GM23338 (cell line): ENCODE results near the gene CD244. TPM values are rescaled to one million over a fixed set of nuclear protein-coding genes. Genes with fewer than 3 reads are reported as not detected.

Experiments
- ATAC-seq: fragments of 200-7000 bp; cut with Tn5 transposase; 3 replicates; pipeline ENCODE4 v1.9.1; 2020
- DNase-seq: peaks from one replicate; pipeline ENCODE4 v3.0.0-alpha.2; 2015; ENCODE audit warnings: low spot score
- H2AFZ ChIP-seq: fragments of 200-600 bp; sonication (generic); 2 replicates; pipeline ENCODE4 v1.8.0; 2016; ENCODE audit warnings: antibody characterized with exemption, mild to moderate bottlenecking, moderate library complexity
- H3F3A ChIP-seq: fragments of 200-600 bp; sonication (generic); replicated peaks from 2 replicates; pipeline ENCODE4 v1.8.0; 2017; ENCODE audit warnings: antibody characterized with exemption, mixed run types, low read depth
- H3K27ac ChIP-seq: fragments of 200-600 bp; sonication (generic); 2 replicates; pipeline ENCODE4 v1.6.1; 2016; ENCODE audit warnings: low read depth
- H3K27me3 ChIP-seq: fragments of 200-600 bp; sonication (generic); 2 replicates; pipeline ENCODE4 v1.8.0; 2016; ENCODE audit warnings: mild to moderate bottlenecking, mixed run types, moderate library complexity; ENCODE audit not compliant: insufficient read depth
- H3K36me3 ChIP-seq: fragments of 200-600 bp; sonication (generic); 2 replicates; pipeline ENCODE4 v1.8.0; 2016; ENCODE audit warnings: mild to moderate bottlenecking; ENCODE audit not compliant: insufficient read depth
- H3K4me1 ChIP-seq: fragments of 200-600 bp; sonication (generic); 2 replicates; pipeline ENCODE4 v1.8.0; 2016; ENCODE audit warnings: mild to moderate bottlenecking, moderate library complexity; ENCODE audit not compliant: insufficient read depth
- H3K4me2 ChIP-seq: fragments of 200-600 bp; sonication (generic); 2 replicates; pipeline ENCODE4 v1.7.1; 2017; ENCODE audit warnings: mixed run types
- H3K4me3 ChIP-seq: fragments of 200-600 bp; sonication (generic); 2 replicates; pipeline ENCODE4 v1.6.1; 2016; ENCODE audit warnings: mixed run types
- H3K79me2 ChIP-seq: fragments of 200-600 bp; sonication (generic); replicated peaks from 2 replicates; pipeline ENCODE4 v1.8.0; 2017; ENCODE audit warnings: mild to moderate bottlenecking; ENCODE audit not compliant: insufficient read depth
- H3K9me2 ChIP-seq: fragments of 200-600 bp; sonication (generic); 2 replicates; pipeline ENCODE4 v1.8.0; 2017; ENCODE audit not compliant: insufficient read depth
- H4K20me1 ChIP-seq: fragments of 200-600 bp; sonication (generic); replicated peaks from 2 replicates; pipeline ENCODE4 v1.8.0; 2017; ENCODE audit warnings: mild to moderate bottlenecking; ENCODE audit not compliant: insufficient read depth
- H3K27ac Mint-ChIP-seq: 2 replicates; pipeline ENCODE4 v1.8.0; 2020; ENCODE audit warnings: inconsistent platforms, mild to moderate bottlenecking, moderate library complexity, mixed read lengths
- H3K27me3 Mint-ChIP-seq: 3 replicates; pipeline ENCODE4 v1.8.0; 2022; ENCODE audit warnings: low read depth, mild to moderate bottlenecking, moderate library complexity, mixed read lengths, inconsistent platforms; ENCODE audit not compliant: insufficient read depth, poor library complexity
- H3K36me3 Mint-ChIP-seq: 3 replicates; pipeline ENCODE4 v1.8.0; 2021; ENCODE audit warnings: low read depth, mild to moderate bottlenecking, inconsistent platforms, moderate library complexity, mixed read lengths
- H3K4me1 Mint-ChIP-seq: 3 replicates; pipeline ENCODE4 v1.8.0; 2020; ENCODE audit warnings: mild to moderate bottlenecking, inconsistent platforms, mixed read lengths
- H3K4me3 Mint-ChIP-seq: 3 replicates; pipeline ENCODE4 v1.8.0; 2021; ENCODE audit warnings: moderate library complexity, mild to moderate bottlenecking, inconsistent platforms, mixed read lengths
- H3K9me3 Mint-ChIP-seq: 3 replicates; pipeline ENCODE4 v1.8.0; 2020; ENCODE audit warnings: moderate library complexity, mild to moderate bottlenecking, inconsistent platforms, mixed read lengths
- CREB1 ChIP-seq: fragments of 250-450 bp; sonication (Bioruptor Pico); IDR thresholded peaks from 2 replicates; pipeline ENCODE4 v1.5.0; 2020; ENCODE audit warnings: low read depth, mild to moderate bottlenecking, moderate library complexity
- EZH2 ChIP-seq: fragments of 200-600 bp; sonication (generic); IDR thresholded peaks from one replicate; pipeline ENCODE4 v1.8.0; 2017; ENCODE audit warnings: antibody characterized with exemption, mild to moderate bottlenecking, low read depth; ENCODE audit not compliant: unreplicated experiment
- EZH2phosphoT487 ChIP-seq: fragments of 200-600 bp; sonication (generic); IDR thresholded peaks from one replicate; pipeline ENCODE4 v1.8.1; 2018; ENCODE audit warnings: antibody characterized with exemption; ENCODE audit not compliant: unreplicated experiment
- JUNB ChIP-seq: IDR thresholded peaks from one replicate; pipeline ENCODE4 v1.6.1; 2016; ENCODE audit warnings: antibody characterized with exemption; ENCODE audit not compliant: unreplicated experiment
- NANOG ChIP-seq: IDR thresholded peaks from 2 replicates; pipeline ENCODE4 v1.6.1; 2016; ENCODE audit warnings: antibody characterized with exemption, borderline replicate concordance
- POLR2AphosphoS5 ChIP-seq: IDR thresholded peaks from 2 replicates; pipeline ENCODE4 v1.6.1; 2016; ENCODE audit warnings: antibody characterized with exemption, low read depth
- REST ChIP-seq: IDR thresholded peaks from one replicate; pipeline ENCODE4 v1.6.1; 2018; ENCODE audit warnings: antibody characterized with exemption; ENCODE audit not compliant: unreplicated experiment
- STAT1 ChIP-seq: IDR thresholded peaks from one replicate; pipeline ENCODE4 v1.6.1; 2016; ENCODE audit warnings: antibody characterized with exemption; ENCODE audit not compliant: unreplicated experiment
- ZNF114 ChIP-seq: fragments of 250-450 bp; sonication (Bioruptor Pico); IDR thresholded peaks from 2 replicates; pipeline ENCODE4 v1.5.0; 2020; ENCODE audit warnings: mild to moderate bottlenecking, moderate library complexity
- ZNF331 ChIP-seq: fragments of 250-450 bp; sonication (Bioruptor Pico); IDR thresholded peaks from 2 replicates; pipeline ENCODE4 v1.5.0; 2020; ENCODE audit warnings: low read depth, mild to moderate bottlenecking, moderate library complexity
- ZNF462 ChIP-seq: fragments of 250-450 bp; sonication (Bioruptor Pico); IDR thresholded peaks from 2 replicates; pipeline ENCODE4 v1.5.0; 2020; ENCODE audit warnings: mild to moderate bottlenecking, moderate library complexity
- polyA plus RNA-seq: library from polyadenylated mRNA; unstranded; fragments of >200 nt; fragmentation: Nextera tagmentation; extraction: Ambion mirVana; gene quantifications from 2 replicates; pipeline ENCODE4 v1.2.1, GENCODE V29; 2016
- total RNA-seq: library from RNA; depleted of rRNA; stranded (reverse); fragments of >200 nt; shearing (Covaris generic); gene quantifications from 2 replicates; pipeline ENCODE4 v1.2.3, GENCODE V29; 2014
- TF ChIP-seq, protein P1 (sequence below), 2 experiments: fragments of 200-600 bp in 1 of 2; sonication (generic) in 1 of 2; conservative IDR thresholded peaks; 2 replicates each; pipeline versions ENCODE4 v1.5.1 to v1.6.1; 2016 to 2017; ENCODE audit warnings: antibody characterized with exemption in 2 of 2, low read depth in 2 of 2, mild to moderate bottlenecking in 2 of 2, moderate library complexity in 1 of 2
- TF ChIP-seq, protein P2 (sequence below): IDR thresholded peaks from 2 replicates; pipeline ENCODE4 v1.6.1; 2016; ENCODE audit warnings: antibody characterized with exemption

Gene CD244
- total and polyA plus RNA-seq, 2 experiments from 2014 or later, result not detected

DNA sequence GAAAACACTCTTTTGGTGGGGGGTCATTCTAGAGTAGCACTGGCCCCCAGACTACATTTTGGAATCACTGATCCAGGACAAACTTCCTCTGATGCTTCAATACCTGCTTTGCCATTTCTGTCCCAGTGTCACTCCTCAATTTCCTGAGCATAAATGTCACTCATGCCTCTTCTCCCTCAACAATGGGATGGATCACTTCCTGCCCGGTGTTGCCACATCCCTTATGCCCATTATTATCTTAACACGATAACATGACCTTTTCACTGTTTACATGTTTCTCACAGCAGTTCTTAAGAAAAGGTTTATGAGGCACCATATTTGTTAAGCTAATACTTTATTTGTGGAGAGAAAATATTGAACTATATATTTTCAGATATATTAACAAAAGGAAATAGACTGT is 26.2 kb upstream of the CD244 start:
- H3K9me2 ChIP-seq, result 0 out of 2 replicates have a peak, but pooled peaks cover 4% of the 10 kb centered on the region
- H3K36me3 Mint-ChIP-seq, result no peaks in the 10 kb centered on the region; the same call in 2 of the 3 replicates
- TF ChIP-seq POLR2AphosphoS5 (no peak), CREB1 (no peak), ZNF114 (no peak), REST (no peak), ZNF331 (CRISPR knock-in tag) (no peak), NANOG (no peak), EZH2 (no peak), ZNF462 (CRISPR knock-in tag) (no peak), EZH2phosphoT487 (no peak), STAT1 (no peak), JUNB (no peak)
- TF ChIP-seq, protein P1, sequence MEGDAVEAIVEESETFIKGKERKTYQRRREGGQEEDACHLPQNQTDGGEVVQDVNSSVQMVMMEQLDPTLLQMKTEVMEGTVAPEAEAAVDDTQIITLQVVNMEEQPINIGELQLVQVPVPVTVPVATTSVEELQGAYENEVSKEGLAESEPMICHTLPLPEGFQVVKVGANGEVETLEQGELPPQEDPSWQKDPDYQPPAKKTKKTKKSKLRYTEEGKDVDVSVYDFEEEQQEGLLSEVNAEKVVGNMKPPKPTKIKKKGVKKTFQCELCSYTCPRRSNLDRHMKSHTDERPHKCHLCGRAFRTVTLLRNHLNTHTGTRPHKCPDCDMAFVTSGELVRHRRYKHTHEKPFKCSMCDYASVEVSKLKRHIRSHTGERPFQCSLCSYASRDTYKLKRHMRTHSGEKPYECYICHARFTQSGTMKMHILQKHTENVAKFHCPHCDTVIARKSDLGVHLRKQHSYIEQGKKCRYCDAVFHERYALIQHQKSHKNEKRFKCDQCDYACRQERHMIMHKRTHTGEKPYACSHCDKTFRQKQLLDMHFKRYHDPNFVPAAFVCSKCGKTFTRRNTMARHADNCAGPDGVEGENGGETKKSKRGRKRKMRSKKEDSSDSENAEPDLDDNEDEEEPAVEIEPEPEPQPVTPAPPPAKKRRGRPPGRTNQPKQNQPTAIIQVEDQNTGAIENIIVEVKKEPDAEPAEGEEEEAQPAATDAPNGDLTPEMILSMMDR (conservative IDR thresholded peaks at IDR 0.05; ENCODE audit: low read depth in 2 of 2), result no peak
- TF ChIP-seq, protein P2, sequence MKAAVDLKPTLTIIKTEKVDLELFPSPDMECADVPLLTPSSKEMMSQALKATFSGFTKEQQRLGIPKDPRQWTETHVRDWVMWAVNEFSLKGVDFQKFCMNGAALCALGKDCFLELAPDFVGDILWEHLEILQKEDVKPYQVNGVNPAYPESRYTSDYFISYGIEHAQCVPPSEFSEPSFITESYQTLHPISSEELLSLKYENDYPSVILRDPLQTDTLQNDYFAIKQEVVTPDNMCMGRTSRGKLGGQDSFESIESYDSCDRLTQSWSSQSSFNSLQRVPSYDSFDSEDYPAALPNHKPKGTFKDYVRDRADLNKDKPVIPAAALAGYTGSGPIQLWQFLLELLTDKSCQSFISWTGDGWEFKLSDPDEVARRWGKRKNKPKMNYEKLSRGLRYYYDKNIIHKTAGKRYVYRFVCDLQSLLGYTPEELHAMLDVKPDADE, result no peak
- no peaks in the 10 kb centered on the region for H3K79me2 ChIP-seq
- H3K27me3 ChIP-seq, result no peaks in the 10 kb centered on the region
- no peaks in the 10 kb centered on the region for H4K20me1 ChIP-seq
- no peaks in the 10 kb centered on the region; the same call in 2 of the 3 replicates for H3K4me1 Mint-ChIP-seq
- no peaks in the 10 kb centered on the region for H3K4me1 ChIP-seq
- peaks cover 13% of the 10 kb centered on the region for H3K9me3 Mint-ChIP-seq
- no peak overlapping the region for H3K27ac ChIP-seq
- H3F3A ChIP-seq, result no peaks in the 10 kb centered on the region
- H3K4me3 ChIP-seq, result no peak overlapping the region
- no peak for ATAC-seq
- no peaks in the 10 kb centered on the region; the same call in 1 of the 2 replicates for H3K36me3 ChIP-seq
- no peak overlapping the region for H2AFZ ChIP-seq
- no peak for DNase-seq
- no peak overlapping the region for H3K27ac Mint-ChIP-seq
- no peak overlapping the region for H3K4me2 ChIP-seq
- peaks cover 4% of the 10 kb centered on the region for H3K27me3 Mint-ChIP-seq
- no peak overlapping the region for H3K4me3 Mint-ChIP-seq
